ENCODE results near the gene CHTOP.
"Not testable (repeated sequence)": the region's sequence is repeated elsewhere in the genome, so short reads cannot be mapped to it uniquely, and the experiment has no call there.

Gene CHTOP, protein sequence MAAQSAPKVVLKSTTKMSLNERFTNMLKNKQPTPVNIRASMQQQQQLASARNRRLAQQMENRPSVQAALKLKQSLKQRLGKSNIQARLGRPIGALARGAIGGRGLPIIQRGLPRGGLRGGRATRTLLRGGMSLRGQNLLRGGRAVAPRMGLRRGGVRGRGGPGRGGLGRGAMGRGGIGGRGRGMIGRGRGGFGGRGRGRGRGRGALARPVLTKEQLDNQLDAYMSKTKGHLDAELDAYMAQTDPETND

DNA sequence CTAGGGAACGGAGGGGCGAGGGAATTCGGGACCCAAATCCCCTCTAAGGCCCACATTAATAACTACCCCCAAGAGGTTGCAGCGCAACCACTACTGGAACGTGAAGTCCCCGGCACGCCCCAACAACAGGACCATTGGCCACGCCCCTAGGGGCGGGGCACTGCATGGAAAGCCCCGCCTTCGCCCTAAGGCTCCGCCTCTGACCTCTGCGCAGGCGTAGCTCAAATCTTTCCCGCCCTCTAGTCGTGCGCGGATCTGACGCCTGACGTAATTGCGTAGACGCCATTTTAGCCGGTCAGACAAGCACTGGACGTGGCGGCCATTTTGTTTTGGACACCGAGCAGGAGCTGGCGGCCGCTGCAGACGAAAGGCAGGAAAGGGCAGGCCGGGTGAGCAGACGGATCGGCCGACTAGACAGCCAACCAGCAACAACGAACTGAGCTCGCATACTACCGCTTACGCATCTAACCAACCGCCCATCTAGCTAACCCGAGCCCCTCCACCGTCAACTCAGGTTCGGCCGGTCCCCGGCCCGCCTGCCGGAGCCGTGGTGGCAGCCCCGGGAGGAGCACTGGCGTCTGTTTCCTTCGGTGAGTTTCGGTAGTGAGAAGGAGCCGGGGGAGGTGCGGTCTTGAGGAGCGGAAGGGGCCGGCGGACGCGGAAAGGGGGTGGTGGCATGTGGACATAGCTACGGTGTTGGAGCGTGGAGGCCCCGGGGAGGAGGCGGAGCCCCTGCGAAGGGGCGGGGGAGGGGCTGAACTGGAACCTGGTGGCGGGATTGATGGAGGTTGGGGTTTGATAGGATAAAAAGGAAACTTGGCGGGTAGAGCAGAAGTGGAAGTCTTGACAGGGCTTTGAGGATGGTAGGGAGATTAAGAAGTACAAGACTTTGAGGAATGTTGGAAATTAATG, at the start of gene CHTOP:
Gene CHTOP, plus strand, starts transcription at position 313 of the 912 bp plus-strand sequence. CDS start 2,523 bp downstream, outside the sequence.
- peak; percentile 96 for DNase-seq (ENCODE audit: low spot score)
- peak; percentile 72 for FAIRE-seq

DNA sequence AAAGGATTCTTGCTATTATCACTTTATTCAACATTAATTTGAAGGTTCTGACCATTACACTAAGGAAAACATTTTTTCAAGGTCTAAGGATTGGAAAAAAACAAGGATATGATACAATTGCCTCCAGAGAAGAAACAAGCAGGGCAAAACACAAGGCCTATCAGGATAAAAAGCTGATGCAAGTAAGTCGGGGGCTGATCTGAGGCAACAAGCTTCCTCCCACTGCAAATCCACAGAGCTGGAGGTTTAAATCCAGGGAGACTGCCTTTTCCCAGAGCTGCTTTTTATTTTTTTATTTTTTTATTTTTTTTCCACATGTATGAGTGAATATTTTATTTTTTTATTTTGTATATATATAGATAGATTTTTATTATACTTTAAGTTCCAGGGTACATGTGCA, 48.9 kb upstream of the CHTOP start:
- DNase-seq (ENCODE audit: low spot score), result no peak
- FAIRE-seq, result no peak

DNA sequence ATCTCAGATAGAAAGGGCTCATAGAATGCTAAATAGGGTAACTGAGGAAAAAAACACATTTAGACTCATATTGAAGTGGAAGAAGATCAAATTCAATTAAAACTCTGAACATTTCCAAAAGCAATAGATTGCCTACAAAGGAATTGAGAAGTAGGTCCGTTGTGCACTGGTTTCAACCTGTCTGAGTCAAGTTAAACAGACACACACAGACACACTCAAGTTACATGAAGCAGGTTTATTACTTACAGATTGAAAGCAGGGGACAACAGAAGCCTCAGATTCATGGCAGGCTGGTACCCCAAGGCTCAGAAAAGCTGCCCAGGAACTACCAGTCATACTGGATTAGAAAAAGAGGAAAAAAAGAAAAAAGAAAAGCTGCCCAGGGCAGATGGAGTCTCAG, 47.5 kb upstream of the CHTOP start:
- FAIRE-seq (no peak), DNase-seq (ENCODE audit: low spot score) (no peak)

DNA sequence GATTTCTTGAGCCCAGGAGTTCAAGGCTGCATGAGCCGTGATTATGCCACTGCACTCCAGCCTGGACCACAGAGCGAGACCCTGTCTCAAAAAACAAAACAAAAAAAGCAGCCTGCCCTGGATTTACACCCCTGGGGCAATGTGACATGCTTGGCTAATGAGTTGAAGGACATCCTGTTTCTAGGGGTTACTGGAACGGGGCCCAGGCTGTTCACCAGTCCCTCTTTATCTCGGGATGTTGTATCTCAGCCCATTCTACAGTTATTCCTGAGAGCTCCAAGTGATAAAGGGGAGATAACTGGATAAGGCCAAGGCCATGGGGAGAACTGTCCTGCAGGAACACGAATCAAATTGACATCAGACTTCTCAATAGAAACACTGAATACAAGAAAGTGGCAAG, 46.6 kb upstream of the CHTOP start:
- no peak for DNase-seq (ENCODE audit: low spot score)
- FAIRE-seq, result no peak

DNA sequence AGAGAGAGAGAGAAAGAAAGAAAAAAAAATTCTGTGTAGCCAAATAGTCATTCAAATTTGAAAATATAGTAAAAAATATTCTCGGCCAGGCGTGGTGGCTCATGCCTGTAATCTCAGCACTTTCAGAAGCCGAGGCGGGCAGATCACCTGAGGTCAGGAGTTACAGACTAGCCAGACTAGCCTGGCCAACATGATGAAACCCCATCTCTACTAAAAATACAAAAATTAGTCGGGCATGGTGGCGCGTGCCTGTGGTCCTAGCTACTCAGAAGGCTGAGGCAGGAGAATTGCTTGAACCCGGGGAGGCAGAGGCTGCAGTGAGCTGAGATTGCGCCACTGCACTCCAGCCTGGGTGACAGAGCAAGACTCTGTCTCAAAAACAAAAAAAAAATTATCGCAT, 45.8 kb upstream of the CHTOP start:
- not testable (repeated sequence) for FAIRE-seq; DNase-seq (ENCODE audit: low spot score)

DNA sequence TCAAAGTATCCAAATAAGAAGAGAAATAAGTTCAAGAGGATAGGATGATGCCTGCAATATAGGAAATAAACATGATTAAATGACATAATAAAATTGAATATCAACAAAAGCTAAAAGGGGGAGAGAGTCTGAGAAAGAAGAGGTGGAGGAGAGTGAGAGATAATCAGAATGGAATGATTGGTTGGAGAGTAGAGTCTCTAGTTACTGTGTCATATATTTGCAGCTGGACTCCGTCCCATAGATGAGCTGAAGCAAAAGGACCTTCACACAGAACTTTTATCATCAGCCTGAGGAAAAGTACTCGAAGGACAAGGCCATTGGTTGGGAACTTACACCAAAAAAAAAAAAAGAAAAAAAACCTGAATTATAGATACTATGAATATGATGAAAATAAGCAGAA, 45.4 kb upstream of the CHTOP start:
- DNase-seq (ENCODE audit: low spot score) (no peak), FAIRE-seq (no peak)

DNA sequence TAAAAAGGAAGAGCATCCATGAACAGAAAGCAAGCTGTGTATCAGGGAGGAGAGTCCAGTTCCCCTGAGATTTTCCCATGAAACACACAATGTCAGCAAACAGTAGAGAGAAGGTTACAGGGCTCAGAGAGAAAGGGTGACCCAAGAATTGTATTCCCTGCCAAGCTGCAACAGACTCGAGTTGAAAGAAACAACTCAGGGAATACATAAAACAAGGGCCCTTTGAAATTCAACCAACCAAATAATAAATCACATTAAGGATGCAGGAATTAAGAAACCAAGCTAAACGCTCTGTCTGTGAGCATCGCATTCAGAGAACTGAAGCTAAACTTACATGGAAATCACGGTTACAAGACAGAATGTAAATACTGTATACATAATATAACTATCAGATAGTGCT, 41.1 kb upstream of the CHTOP start:
- no peak for DNase-seq (ENCODE audit: low spot score)
- no peak for FAIRE-seq

DNA sequence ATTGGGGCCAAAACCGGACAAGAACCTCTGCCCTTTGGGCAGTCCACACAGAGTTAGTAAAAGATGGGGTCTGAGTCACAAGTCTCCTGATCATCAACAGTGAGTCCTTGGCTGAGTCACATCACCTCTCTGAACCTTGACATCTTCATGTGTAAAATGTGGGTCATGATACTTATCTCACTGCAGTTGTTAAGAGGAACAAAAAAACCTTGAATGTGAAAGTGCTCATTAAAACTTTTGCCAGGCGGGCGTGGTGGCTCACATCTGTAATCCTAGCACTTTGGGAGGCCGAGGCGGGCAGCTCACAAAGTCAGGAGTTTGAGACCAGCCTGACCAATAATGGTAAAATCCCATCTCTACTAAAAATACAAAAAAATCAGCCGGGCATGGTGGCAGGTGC, 36.7 kb upstream of the CHTOP start:
- DNase-seq (ENCODE audit: low spot score) (peak; percentile 80), FAIRE-seq (peak; percentile 69)

DNA sequence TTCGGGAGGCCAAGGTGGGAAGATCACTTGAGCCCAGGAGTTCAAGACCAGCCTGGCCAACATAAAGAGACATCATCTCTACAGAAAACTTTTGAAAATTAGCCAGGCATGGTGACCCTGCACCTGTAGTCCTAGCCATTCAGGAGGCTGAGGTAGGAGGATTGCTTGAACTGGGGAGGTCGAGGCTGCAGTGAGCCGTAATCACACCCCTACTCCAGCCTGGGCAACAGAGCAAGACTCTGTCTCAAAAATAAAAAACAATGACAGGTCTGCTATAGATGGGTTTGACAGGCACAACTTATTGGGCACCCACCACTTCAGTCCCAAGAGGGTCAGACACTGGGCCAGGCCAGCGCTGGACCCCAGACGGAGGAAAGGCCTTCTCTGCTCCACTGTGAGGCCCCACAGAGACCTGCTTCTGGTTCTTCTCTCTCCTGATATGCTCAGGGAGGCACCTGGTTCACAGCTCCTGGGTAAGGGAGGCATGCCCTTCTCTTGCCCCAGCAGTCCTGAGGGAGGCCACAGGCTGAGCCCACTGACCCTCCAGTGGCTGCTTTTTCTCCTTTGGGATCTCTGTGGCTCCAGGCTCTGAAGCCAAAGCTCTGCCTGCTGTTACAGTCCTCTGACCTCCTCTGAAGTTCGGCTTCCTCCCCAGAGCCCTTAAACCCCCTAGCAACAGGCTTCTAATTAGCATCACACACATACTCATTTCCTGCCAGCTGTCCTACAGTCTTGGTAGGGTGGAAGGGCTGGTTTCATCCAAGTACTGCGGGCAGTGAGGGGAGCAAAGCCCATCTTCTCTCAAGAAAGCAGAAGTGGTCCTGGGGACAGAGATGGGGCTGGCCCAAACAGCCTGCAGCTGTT, 35.3 kb upstream of the CHTOP start:
- FAIRE-seq, result no peak
- DNase-seq (ENCODE audit: low spot score), result no peak

DNA sequence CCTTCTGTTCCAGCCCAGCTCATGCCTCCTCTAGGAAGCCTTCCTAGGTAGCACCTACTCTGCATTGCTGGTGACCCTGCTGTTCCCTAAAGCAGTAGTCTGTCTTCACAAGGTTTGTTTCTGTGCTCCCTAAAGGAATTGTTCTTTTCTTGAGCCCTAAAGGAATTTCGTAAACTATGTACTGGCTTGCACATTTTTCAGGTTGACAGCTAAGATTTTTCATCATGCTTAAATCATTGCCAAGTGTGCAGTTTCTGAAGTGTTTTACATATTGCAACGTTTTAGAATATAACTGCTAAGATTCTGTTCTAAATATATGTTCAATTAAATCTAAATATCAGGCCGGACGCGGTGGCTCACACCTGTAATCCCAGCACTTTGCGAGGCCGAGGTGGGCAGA, 34.0 kb upstream of the CHTOP start:
- DNase-seq (ENCODE audit: low spot score) (no peak), FAIRE-seq (no peak)

DNA sequence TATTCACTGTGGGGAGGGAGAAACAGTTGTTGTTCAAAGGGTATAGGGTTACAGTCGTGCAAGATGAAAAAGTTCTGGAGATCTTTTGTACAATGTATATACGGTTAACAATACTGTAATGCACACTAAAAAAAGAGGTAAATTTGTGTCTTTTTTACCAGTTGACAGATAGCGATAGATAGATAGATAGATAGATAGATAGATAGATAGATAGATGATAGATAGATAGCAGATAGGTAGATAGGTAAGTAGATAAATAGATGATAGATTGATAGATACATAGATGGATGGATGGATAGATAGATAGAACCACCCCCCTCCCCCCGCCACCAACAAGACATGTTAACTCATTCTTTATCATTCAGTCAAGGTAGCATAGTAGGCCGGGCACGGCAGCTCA, 31.1 kb upstream of the CHTOP start:
- FAIRE-seq, result no peak

DNA sequence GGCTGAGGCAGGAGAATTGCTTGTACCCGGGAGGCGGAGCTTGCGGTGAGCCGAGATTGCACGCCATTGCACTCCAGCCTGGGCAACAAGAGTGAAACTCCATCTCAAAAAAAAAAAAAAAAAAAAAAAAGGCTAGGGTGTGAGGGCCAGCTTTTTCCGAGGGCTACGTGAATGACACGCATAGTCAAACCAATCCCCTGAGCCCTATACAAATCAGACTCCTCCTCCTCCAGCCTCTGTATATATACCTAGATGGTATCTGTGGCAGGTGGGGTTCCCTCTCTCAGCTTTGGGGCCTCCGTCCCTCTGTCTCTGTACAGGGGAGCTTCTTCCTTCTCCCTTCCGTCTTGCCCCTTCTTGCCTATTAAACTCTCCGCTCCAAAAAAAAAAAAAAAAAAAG, 27.7 kb upstream of the CHTOP start:
- FAIRE-seq (no peak), DNase-seq (ENCODE audit: low spot score) (no peak)

More for the DNA sequence above, 31.1 kb upstream of the CHTOP start:
- no peak for DNase-seq (ENCODE audit: low spot score)

DNA sequence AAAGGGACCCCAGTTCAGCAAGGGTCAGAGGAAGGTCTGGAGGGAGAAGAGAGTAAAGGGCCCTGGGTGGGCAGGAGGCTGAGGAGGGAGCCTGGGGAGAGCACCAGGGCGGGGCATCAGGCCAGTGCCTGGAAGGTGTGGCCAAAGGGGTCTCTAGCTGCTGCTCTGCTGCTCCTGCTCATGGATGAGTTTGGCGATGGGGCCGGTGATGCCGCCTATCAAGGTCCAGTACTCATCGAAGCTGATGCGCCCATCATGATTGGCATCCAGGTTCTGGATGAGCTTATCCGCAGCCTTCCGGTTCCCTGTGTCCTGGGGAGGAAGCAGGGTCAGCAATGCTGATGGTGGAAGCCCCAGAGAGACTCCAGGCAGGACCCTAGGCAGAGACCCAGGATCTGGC, 26.5 kb upstream of the CHTOP start:
- DNase-seq (ENCODE audit: low spot score) (no peak), FAIRE-seq (no peak)

DNA sequence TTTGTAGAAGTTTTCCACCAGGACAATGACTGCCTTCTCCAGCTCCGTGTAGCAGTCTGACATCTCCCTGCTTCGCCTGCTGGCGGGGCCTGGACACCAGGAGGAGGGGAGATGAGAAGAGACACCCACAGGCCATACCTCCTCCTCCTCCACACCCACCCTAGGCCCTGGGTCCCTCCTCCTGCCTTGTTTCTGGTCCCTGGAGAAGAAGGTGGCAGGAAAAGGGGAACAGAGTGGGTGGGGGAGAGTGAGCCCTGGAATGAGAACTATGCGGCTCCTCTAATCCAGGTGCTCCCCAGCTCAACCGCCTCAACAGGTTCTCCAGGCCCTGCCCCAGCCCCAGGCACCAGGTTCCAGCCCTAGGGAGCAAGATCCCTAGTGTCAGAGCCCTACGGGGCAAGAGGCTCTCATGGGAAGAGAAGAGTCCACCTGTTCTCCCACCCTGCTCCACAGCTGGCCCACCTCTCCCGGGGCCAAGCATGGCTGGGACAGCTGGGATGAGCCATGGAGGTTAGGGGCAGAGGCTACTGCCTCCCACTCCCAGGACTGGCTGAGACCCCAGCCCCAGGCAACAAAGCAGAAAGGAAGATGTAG, 25.7 kb upstream of the CHTOP start:
- FAIRE-seq, result no peak
- no peak for DNase-seq (ENCODE audit: low spot score)

DNA sequence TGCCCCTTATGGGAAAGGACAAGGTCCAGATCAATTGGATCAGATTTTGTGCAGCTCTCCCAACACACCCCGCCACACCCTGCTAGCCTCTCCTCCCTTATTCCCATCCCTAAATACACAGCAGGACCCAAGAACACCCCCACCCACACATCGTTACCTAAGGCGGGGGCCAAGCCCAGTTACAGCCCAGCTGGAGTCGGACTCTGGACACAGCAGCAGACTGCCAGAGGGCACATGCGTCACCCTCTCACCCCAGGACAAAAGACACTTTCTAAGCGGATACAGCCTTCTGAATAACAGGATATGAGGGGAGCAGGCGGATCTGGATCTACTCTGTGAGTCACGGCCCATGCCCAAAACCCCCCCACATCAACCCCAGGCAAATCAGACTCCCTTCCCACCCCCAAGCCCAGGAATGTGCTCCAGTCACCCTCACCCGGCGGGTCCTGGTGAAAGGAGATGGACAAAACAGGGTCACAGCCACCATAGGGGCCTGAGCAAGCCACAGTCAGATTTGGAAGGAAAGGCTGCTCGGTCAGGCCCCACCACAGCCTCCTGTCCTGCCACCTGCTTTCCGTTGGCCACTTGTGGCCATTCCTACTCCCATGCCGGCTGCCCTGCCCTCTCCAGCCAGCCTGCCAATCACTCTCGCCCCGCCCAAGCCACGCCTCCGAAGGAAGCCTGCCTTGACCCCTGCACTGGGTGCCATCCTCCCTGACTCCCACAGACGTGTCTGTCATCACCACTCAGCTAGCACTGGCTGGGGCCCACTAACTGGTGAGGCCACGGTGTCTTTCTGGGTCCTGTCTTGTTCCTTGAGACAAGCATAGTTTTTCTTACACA, 24.9 kb upstream of the CHTOP start:
- peak; percentile 73 for FAIRE-seq
- DNase-seq (ENCODE audit: low spot score), result peak; percentile 96

DNA sequence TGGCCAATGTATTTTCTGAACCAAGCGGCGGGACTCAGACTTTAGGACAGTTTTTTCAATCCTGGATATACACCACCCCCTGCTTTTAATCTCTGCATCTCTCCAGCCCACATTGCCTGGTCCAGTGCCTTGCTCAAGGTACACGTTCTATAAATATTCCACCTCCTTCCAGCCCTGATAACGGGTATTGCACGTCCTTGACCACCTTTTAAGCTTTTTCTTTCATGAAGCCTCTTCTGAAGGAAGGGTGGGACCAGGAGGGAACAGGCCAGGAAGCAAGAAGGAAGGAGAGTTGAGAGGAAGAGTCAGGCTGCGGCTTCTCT, 24.3 kb upstream of the CHTOP start:
- FAIRE-seq (no peak), DNase-seq (ENCODE audit: low spot score) (no peak)

DNA sequence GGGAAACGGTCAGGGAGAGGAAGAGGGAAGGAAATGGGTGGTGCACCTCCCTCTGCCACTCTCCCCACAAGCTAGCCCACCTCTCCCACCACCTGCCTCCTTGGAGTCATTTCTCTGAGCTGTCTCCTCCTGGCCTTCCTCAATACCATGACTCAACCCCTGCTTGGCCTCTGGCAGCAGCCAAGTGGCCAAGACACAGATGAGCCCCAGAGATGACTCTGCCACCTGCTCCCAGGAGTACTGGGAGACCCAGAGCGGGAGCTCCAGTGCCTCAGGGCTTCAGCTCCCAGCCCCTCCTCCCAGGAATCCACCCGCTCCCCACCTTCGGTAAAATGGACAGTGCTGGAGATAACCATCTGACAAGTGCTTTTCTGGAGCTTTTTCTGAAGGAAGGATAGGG, 23.5 kb upstream of the CHTOP start:
- FAIRE-seq, result no peak
- DNase-seq (ENCODE audit: low spot score), result peak; percentile 68

DNA sequence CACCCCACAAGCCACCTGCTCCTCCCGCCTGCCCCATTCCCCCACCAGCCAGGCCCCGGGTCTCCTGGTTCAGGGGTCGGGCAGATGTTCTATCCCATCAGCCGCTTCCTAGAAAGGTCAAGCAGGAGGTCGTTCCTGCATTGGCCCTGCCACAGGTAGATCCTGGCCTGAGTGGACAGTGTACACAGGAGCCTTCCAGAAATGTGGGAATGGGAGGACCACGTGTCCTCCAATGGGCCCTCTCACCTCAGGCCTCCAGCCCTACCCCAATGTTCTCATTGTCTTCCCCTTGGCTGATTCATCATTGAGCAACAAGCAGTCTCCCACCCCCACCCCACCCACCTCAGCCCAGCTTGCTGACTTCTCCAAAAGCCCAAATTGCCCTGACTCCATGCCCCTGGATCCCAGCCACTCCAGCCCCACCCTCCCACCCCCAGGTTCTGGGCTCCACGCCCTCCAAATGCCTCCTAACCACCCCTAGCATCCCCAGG, 23.0 kb upstream of the CHTOP start:
- FAIRE-seq, result no peak
- no peak for DNase-seq (ENCODE audit: low spot score)

DNA sequence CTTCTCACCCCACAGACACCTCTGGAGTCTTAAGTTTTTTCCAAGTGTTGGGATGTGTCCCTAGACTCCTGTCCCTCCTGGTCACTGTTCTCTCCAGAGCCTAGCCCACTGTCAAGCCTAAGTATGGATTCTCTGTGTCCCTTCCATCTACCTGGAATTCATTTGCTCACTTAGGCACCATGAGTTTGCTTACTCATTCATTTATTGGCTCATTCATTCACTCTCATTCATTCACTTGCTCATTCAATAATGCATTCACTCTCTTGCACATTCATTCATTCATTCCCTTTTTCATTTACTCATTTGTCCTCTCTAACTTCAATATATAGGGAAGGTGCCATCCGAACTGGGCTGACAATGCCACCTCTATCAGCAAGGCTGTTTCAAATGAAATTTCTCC, 22.5 kb upstream of the CHTOP start:
- no peak for FAIRE-seq
- DNase-seq (ENCODE audit: low spot score), result no peak

DNA sequence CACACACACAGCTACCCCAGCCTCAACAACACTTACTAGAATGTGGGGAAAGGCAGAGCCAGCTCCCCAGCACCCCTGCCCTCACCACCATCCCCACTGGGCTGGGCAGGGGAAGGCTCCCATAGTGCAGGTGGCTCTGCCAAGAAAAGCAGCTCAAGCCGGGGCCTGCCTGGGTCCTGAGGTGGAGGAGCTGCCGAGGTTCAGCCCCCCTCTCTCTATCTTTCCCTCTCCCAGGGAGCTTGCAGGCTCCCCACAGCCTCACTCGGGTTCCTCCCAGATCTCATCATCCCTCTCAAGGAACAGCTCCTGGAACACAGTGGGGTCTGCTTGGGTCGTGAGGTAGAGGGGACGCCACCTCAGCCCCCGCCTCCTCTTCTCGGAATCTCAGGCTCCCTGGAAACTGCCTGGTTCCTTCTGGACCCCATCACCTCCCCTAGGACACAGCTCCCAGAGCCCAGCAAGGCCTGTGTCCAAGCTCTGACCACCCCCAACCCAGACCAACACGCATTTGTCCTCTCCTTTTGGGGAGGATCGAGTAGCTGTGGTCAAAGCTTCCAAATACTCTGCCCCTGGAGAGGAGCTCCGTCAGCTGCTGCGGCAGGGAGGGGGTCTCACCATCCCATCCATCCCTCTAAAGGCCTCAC, 21.6 kb upstream of the CHTOP start:
- DNase-seq (ENCODE audit: low spot score) (no peak), FAIRE-seq (no peak)

All from RCC 7860 (cell line).